Osteocyte (in vitro differentiated cells): ENCODE results near the gene NTNG1. TPM values are rescaled to one million over a fixed set of nuclear protein-coding genes. Genes with fewer than 3 reads are reported as not detected.

ENCODE experiments used
- DNase-seq: peaks from one replicate; pipeline ENCODE4 v3.0.0; 2021; ENCODE audit warnings: mixed read lengths; ENCODE audit not compliant: unreplicated experiment; ENCODE audit errors: extremely low spot score
- H3K27ac Mint-ChIP-seq: one replicate; pipeline ENCODE4 v1.8.0; 2021; ENCODE audit warnings: mild to moderate bottlenecking, mixed read lengths; ENCODE audit not compliant: unreplicated experiment
- H3K27me3 Mint-ChIP-seq: one replicate; pipeline ENCODE4 v1.8.0; 2021; ENCODE audit warnings: mixed read lengths; ENCODE audit not compliant: unreplicated experiment
- H3K36me3 Mint-ChIP-seq: one replicate; pipeline ENCODE4 v1.8.0; 2021; ENCODE audit warnings: mixed read lengths; ENCODE audit not compliant: unreplicated experiment
- H3K4me1 Mint-ChIP-seq: one replicate; pipeline ENCODE4 v1.8.0; 2021; ENCODE audit warnings: mixed read lengths; ENCODE audit not compliant: unreplicated experiment
- H3K4me3 Mint-ChIP-seq: one replicate; pipeline ENCODE4 v1.8.0; 2021; ENCODE audit warnings: mild to moderate bottlenecking, moderate library complexity, mixed read lengths; ENCODE audit not compliant: unreplicated experiment
- H3K9me3 Mint-ChIP-seq: one replicate; pipeline ENCODE4 v1.8.0; 2021; ENCODE audit warnings: mixed read lengths; ENCODE audit not compliant: unreplicated experiment
- total RNA-seq: library from RNA; stranded (reverse); gene quantifications from 2 replicates; pipeline ENCODE4 v1.2.1, GENCODE V29; 2021
- TF ChIP-seq, protein P1 (sequence below): fragments of 200-600 bp; sonication (generic); IDR thresholded peaks from 2 replicates; pipeline ENCODE4 v1.5.0; 2021; ENCODE audit warnings: antibody characterized with exemption, mild to moderate bottlenecking, moderate library complexity

Gene NTNG1
- total RNA-seq, 1 donor from 2014 or later, result not detected

DNA sequence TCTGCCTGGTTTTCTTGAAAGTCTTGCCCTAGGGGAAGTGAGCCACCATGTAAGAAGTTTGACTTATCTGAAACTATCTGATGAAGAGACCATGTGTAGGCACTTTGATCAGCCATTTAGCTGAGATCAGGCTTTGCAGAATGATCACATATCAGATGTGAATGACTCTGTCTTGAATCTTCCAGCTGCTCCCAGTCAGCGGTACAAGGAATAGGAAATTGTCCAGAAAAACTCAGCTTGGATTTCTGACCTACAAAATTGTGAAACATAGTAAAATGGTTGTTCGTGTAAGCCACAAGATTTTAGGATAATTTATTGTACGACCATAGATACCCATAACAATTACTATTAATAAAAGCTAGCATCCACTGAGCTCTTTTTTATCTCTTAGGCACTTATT is 41.9 kb upstream of the NTNG1 start:
- DNase-seq, result no peak
- Mint-ChIP-seq H3K4me3 (no peak overlapping the region), H3K9me3 (no peaks in the 10 kb centered on the region), H3K4me1 (no peaks in the 10 kb centered on the region), H3K27ac (no peak overlapping the region), H3K36me3 (no peaks in the 10 kb centered on the region), H3K27me3 (no peaks in the 10 kb centered on the region)
- TF ChIP-seq, protein P1, sequence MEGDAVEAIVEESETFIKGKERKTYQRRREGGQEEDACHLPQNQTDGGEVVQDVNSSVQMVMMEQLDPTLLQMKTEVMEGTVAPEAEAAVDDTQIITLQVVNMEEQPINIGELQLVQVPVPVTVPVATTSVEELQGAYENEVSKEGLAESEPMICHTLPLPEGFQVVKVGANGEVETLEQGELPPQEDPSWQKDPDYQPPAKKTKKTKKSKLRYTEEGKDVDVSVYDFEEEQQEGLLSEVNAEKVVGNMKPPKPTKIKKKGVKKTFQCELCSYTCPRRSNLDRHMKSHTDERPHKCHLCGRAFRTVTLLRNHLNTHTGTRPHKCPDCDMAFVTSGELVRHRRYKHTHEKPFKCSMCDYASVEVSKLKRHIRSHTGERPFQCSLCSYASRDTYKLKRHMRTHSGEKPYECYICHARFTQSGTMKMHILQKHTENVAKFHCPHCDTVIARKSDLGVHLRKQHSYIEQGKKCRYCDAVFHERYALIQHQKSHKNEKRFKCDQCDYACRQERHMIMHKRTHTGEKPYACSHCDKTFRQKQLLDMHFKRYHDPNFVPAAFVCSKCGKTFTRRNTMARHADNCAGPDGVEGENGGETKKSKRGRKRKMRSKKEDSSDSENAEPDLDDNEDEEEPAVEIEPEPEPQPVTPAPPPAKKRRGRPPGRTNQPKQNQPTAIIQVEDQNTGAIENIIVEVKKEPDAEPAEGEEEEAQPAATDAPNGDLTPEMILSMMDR, result no peak

DNA sequence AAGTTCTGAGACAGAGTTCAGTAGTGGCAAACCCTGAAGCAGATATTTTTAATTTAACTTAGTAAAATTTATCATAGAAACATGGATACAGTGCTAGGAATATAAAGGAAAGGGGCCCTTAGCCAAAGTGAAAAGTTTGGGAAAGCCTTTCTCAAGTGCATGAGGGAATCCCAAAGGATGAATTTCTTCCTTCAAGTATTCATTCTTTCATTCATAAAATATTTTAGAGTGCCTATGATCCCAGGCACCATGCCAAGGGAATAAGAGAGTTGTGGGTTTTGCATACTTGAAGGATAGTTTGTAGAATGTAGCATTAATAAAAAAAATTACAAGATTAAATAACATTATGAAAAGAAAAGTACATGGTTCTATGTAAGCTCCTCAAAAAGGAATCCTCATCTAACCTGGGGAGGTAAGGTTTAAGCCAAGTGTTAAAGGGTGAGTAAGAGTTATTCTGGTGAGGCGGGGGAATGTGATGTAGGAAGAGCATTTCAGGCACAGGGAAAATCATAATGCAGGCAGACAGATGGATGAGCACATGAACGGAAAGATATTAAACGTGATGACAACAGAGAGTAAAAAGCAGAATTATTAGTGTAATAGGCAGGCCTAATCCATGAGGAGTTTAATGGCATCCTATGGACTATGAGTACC is 40.4 kb upstream of the NTNG1 start:
- H3K27me3 Mint-ChIP-seq, result no peaks in the 10 kb centered on the region
- no peak overlapping the region for H3K4me3 Mint-ChIP-seq
- no peak overlapping the region for H3K27ac Mint-ChIP-seq
- no peak for DNase-seq
- TF ChIP-seq, protein P1, result no peak
- no peaks in the 10 kb centered on the region for H3K4me1 Mint-ChIP-seq
- H3K9me3 Mint-ChIP-seq, result no peaks in the 10 kb centered on the region
- H3K36me3 Mint-ChIP-seq, result no peaks in the 10 kb centered on the region

DNA sequence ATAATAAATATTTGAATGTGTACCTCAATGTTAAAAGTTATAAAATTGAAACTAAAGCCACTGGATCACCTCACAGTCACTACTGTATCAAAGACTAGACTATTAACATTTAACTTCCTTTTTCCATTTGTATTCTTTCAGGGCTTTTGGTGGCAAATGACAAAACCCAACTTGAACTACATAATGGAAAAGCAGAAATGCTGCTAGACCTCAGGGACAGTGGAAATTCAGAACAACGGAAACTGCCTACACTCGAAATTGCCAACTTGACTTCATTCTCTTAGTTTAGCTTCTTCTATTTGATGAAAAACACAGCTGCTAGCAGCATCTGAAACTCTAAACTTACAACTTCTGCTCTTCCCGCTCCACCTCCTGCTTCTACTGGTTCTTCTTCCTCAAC is 34.9 kb upstream of the NTNG1 start:
- no peaks in the 10 kb centered on the region for H3K4me1 Mint-ChIP-seq
- H3K9me3 Mint-ChIP-seq, result peaks cover 5% of the 10 kb centered on the region

DNA sequence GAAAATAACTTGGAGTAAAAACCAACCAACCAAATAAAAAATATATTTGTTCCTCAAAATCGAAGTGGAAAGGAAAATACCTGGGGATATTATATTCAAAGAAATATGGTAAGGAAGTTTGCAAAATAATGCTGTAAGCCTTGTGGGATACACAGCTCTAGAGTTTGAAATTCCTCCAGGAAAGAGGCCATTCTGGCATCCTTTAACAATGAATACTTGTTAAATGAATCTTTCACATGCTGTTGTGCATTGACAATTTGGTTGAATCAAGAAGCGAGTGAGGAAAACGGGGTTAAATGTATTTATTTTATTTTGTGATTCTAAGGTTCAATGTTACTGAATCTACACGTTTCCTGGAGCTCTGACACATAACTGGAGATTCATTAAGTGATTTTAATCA is 30.5 kb upstream of the NTNG1 start:
- Mint-ChIP-seq H3K4me3 (no peak overlapping the region), H3K27me3 (no peaks in the 10 kb centered on the region), H3K9me3 (peaks cover 5% of the 10 kb centered on the region), H3K27ac (no peak overlapping the region), H3K4me1 (no peaks in the 10 kb centered on the region), H3K36me3 (no peaks in the 10 kb centered on the region)
- no peak for DNase-seq
- TF ChIP-seq, protein P1, result no peak

More for the DNA sequence above, 34.9 kb upstream of the NTNG1 start:
- no peak for DNase-seq
- H3K4me3 Mint-ChIP-seq, result no peak overlapping the region
- no peaks in the 10 kb centered on the region for H3K36me3 Mint-ChIP-seq
- H3K27me3 Mint-ChIP-seq, result no peaks in the 10 kb centered on the region
- TF ChIP-seq, protein P1, result no peak
- H3K27ac Mint-ChIP-seq, result no peak overlapping the region

DNA sequence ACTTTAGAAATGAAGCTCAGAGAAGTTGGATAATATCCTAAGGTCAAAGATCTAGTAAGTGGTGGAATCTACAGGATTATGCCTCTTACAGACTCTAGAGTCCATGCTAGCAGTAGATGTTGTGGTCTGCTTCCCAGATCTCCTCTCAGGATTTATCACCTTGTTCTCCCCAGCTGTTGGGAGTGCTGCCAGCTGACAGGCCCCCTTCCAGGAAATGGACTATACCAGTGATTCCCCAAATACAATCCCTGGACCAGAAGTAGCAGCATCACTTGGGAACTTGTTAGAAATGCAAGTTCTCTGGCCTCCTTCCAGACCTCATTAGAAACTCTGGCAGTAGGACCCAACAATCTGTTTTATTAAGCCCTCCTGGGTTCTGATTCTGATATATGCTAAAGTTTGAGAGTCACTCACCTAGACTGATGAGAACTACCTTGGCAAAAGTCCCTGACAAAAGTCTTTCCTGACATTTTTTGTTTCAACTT is 24.5 kb upstream of the NTNG1 start:
- DNase-seq, result no peak
- H3K9me3 Mint-ChIP-seq, result no peaks in the 10 kb centered on the region
- H3K36me3 Mint-ChIP-seq, result no peaks in the 10 kb centered on the region
- TF ChIP-seq, protein P1, result no peak
- H3K4me1 Mint-ChIP-seq, result no peaks in the 10 kb centered on the region
- no peaks in the 10 kb centered on the region for H3K27me3 Mint-ChIP-seq
- H3K27ac Mint-ChIP-seq, result no peak overlapping the region
- H3K4me3 Mint-ChIP-seq, result no peak overlapping the region
